MM.1S (cell line): ENCODE results near the gene PLOD1.

Source experiments
- DNase-seq: peaks from one replicate; pipeline ENCODE4 v3.0.0-alpha.2; 2015
- H2AFZ ChIP-seq: fragments of 300-600 bp; sonication (generic); 2 replicates; pipeline ENCODE4 v1.6.0; 2016; ENCODE audit warnings: antibody characterized with exemption, low read length
- H3F3A ChIP-seq: fragments of 300-600 bp; sonication (generic); 2 replicates; pipeline ENCODE4 v1.6.1; 2016; ENCODE audit warnings: mild to moderate bottlenecking, antibody characterized with exemption, low read length, moderate library complexity, mixed read lengths; ENCODE audit not compliant: insufficient read depth
- H3K27ac ChIP-seq: fragments of 300-600 bp; sonication (generic); 2 replicates; pipeline ENCODE4 v1.5.1; 2016; ENCODE audit warnings: mild to moderate bottlenecking, low read length
- H3K27me3 ChIP-seq: fragments of 300-600 bp; sonication (generic); replicated peaks from 2 replicates; pipeline ENCODE4 v1.6.0; 2016; ENCODE audit warnings: low read length; ENCODE audit not compliant: insufficient read depth
- H3K36me3 ChIP-seq: fragments of 300-600 bp; sonication (generic); replicated peaks from 2 replicates; pipeline ENCODE4 v1.6.1; 2016; ENCODE audit warnings: mild to moderate bottlenecking, low read length, mixed read lengths; ENCODE audit not compliant: insufficient read depth
- H3K4me1 ChIP-seq: fragments of 300-600 bp; sonication (generic); 2 replicates; pipeline ENCODE4 v1.6.1; 2016; ENCODE audit warnings: low read length, mixed read lengths
- H3K4me2 ChIP-seq: fragments of 300-600 bp; sonication (generic); 2 replicates; pipeline ENCODE4 v1.6.0; 2016; ENCODE audit warnings: low read depth, low read length
- H3K4me3 ChIP-seq: fragments of 300-600 bp; sonication (generic); 2 replicates; pipeline ENCODE4 v1.5.1; 2016; ENCODE audit warnings: low read length, mixed read lengths
- H3K79me2 ChIP-seq: fragments of 300-600 bp; sonication (generic); 2 replicates; pipeline ENCODE4 v1.6.1; 2016; ENCODE audit warnings: mixed run types, low read length, mixed read lengths
- H3K9ac ChIP-seq: fragments of 300-600 bp; sonication (generic); 2 replicates; pipeline ENCODE4 v1.6.1; 2016; ENCODE audit warnings: low read length, mixed read lengths
- H3K9me2 ChIP-seq: fragments of 300-600 bp; sonication (generic); replicated peaks from 2 replicates; pipeline ENCODE4 v1.6.1; 2016; ENCODE audit warnings: mild to moderate bottlenecking, low read length, mixed read lengths; ENCODE audit not compliant: insufficient read depth
- H3K9me3 ChIP-seq: fragments of 300-600 bp; sonication (generic); replicated peaks from 2 replicates; pipeline ENCODE4 v1.6.1; 2016; ENCODE audit warnings: mild to moderate bottlenecking, low read length, mixed read lengths; ENCODE audit not compliant: insufficient read depth
- H4K20me1 ChIP-seq: fragments of 300-600 bp; sonication (generic); 2 replicates; pipeline ENCODE4 v1.6.1; 2016; ENCODE audit warnings: mild to moderate bottlenecking, low read length, moderate library complexity, mixed read lengths; ENCODE audit not compliant: insufficient read depth
- EZH2 ChIP-seq: fragments of 300-600 bp; sonication (generic); optimal IDR thresholded peaks from 2 replicates; pipeline ENCODE3; 2017; ENCODE audit warnings: low read depth, mild to moderate bottlenecking, antibody characterized with exemption, low read length, mixed read lengths
- EZH2phosphoT487 ChIP-seq: fragments of 300-600 bp; sonication (generic); IDR thresholded peaks from 2 replicates; pipeline ENCODE4 v1.6.1; 2018; ENCODE audit warnings: antibody characterized with exemption, low read length
- TF ChIP-seq, protein P1 (sequence below): fragments of 300-600 bp; sonication (generic); IDR thresholded peaks from 2 replicates; pipeline ENCODE4 v1.5.1; 2016; ENCODE audit warnings: antibody characterized with exemption, low read length, mixed read lengths

Gene PLOD1

DNA sequence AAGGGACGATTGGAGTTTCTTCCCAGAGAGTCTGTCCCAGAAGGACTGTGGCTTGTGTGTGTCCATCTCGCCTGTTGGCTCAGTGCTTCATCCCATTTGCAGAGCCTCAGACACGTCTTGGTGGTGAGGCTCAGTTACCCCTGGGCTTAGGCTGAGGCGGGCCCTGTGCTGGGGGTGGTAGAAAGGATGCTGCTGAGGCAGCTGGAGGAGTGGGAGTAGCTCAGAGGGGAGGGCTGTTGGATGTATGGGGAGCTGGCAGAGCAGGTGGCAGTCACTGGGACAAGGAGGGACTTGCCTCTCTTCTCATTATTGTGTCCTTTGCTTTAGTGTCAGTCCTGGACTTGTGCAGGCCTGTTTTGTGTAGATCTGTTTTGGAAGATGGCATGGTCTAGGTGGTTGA lies 77.5 kb downstream of the PLOD1 start:
- H3K9ac ChIP-seq, result no peak overlapping the region
- H3K4me1 ChIP-seq, result no peaks in the 10 kb centered on the region
- TF ChIP-seq EZH2phosphoT487 (no peak), EZH2 (no peak)
- TF ChIP-seq, protein P1, sequence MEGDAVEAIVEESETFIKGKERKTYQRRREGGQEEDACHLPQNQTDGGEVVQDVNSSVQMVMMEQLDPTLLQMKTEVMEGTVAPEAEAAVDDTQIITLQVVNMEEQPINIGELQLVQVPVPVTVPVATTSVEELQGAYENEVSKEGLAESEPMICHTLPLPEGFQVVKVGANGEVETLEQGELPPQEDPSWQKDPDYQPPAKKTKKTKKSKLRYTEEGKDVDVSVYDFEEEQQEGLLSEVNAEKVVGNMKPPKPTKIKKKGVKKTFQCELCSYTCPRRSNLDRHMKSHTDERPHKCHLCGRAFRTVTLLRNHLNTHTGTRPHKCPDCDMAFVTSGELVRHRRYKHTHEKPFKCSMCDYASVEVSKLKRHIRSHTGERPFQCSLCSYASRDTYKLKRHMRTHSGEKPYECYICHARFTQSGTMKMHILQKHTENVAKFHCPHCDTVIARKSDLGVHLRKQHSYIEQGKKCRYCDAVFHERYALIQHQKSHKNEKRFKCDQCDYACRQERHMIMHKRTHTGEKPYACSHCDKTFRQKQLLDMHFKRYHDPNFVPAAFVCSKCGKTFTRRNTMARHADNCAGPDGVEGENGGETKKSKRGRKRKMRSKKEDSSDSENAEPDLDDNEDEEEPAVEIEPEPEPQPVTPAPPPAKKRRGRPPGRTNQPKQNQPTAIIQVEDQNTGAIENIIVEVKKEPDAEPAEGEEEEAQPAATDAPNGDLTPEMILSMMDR, result no peak
- DNase-seq, result no peak
- H3K79me2 ChIP-seq, result no peaks in the 10 kb centered on the region
- no peaks in the 10 kb centered on the region for H3K27me3 ChIP-seq
- H3K36me3 ChIP-seq, result no peaks in the 10 kb centered on the region; the same call in 1 of the 2 replicates
- no peaks in the 10 kb centered on the region for H3F3A ChIP-seq
- H2AFZ ChIP-seq, result no peak overlapping the region
- H3K27ac ChIP-seq, result no peak overlapping the region
- H3K4me2 ChIP-seq, result no peak overlapping the region
- no peak overlapping the region for H3K4me3 ChIP-seq
- H3K9me3 ChIP-seq, result no peaks in the 10 kb centered on the region
- H3K9me2 ChIP-seq, result no peaks in the 10 kb centered on the region
- no peaks in the 10 kb centered on the region for H4K20me1 ChIP-seq

DNA sequence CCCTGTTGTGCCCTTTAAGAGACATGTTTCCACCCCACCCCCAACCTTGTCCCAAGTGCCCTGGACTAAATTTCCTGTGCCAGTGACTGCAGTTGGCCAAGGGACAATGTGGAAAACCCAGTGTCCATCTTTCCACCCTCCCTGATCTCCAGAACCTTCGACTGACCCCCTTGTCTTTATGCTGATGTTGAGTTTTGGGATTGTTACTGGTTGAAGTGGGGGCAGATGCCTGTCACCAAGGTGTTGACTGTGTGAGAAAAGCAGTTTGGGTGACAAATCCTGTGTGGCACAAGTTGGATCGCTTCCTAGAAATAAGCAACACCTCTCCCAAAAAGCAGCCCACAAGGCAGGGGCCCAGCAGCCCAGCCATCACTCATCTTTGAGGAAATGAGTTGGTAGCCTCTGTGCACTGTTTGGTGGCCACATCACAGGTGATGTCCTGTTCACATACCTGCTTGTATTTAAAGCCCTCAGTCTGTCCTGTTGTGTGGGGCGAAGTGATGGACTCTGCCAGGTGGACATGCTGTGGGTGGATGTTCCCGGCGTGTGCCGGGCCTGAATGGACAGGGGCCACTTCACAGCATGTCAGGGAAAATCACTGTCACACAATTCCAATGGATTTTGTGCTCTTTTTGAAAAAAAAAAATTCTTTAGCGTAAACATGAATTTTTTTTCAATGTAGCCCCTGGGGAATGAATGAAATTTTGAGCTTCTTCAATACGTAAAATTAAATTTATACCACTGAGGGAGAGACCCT lies 78.2 kb downstream of the PLOD1 start:
- H3K9ac ChIP-seq, result no peak overlapping the region
- H3K9me3 ChIP-seq, result no peaks in the 10 kb centered on the region
- H2AFZ ChIP-seq, result no peak overlapping the region
- no peaks in the 10 kb centered on the region for H3K27me3 ChIP-seq
- no peak overlapping the region for H3K4me3 ChIP-seq
- H4K20me1 ChIP-seq, result no peaks in the 10 kb centered on the region
- no peaks in the 10 kb centered on the region for H3K4me1 ChIP-seq
- H3F3A ChIP-seq, result no peaks in the 10 kb centered on the region
- H3K79me2 ChIP-seq, result no peaks in the 10 kb centered on the region
- H3K27ac ChIP-seq, result no peak overlapping the region
- H3K4me2 ChIP-seq, result no peak overlapping the region
- no peaks in the 10 kb centered on the region for H3K36me3 ChIP-seq
- DNase-seq, result no peak
- TF ChIP-seq EZH2phosphoT487 (no peak), EZH2 (no peak)
- TF ChIP-seq, protein P1, result no peak
- no peaks in the 10 kb centered on the region for H3K9me2 ChIP-seq

DNA sequence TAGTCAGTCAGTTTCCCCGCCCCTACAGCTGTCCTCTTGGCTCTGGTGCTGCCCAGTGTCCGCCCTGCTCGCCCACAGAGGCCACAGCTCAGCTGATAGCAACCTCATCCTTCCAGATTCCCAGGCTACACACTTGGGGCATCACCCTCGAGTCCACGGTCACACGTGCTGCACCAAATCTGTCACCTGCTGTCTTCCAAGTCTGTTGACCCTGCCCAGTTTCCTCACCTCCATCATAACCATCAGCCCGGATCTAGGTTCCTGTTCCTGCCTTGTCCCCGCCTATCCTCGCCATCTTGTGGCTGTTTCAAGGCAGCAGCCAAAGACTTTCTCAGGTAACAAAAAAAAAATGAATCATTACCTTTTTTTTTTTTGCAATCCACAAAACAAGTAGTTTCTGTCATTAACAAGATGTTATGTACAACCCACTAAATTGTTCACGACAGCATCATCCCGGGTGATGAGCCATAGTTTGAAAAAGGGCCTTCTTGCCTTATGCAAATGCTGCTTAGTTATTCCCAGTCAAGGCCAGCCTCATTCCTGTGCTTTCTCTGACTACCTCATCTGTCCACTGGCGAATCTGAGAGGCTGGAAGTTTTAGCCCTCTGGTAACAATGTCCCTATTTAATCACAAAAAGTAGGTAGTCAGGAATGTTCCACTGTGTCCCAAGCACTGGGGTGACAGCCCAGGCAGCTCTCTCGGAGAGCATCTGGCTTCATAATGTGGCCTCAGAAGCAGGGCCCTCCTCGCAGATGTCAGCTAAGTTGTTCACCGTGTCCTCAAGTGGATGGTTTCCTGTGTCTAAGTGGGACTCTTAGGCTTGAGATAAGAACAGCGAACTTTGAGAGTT lies 79.8 kb downstream of the PLOD1 start:
- Histone ChIP-seq H3K27me3 (no peaks in the 10 kb centered on the region), H3K9me2 (no peaks in the 10 kb centered on the region), H4K20me1 (no peaks in the 10 kb centered on the region), H3K36me3 (no peaks in the 10 kb centered on the region), H3K27ac (no peak overlapping the region), H3K4me1 (no peaks in the 10 kb centered on the region), H3K4me2 (no peak overlapping the region), H2AFZ (no peak overlapping the region), H3F3A (no peaks in the 10 kb centered on the region), H3K9ac (no peak overlapping the region), H3K4me3 (no peak overlapping the region), H3K79me2 (no peaks in the 10 kb centered on the region), H3K9me3 (no peaks in the 10 kb centered on the region)
- no peak for DNase-seq
- TF ChIP-seq EZH2phosphoT487 (no peak), EZH2 (no peak)
- TF ChIP-seq, protein P1, result no peak
